Mesangial cell (primary cell): ENCODE data around the gene NDC80. TPM values are rescaled to one million over a fixed set of nuclear protein-coding genes. Genes with fewer than 3 reads are reported as not detected.

Source experiments
- total RNA-seq: library from RNA; depleted of rRNA; stranded (reverse); fragments of >200 nt; gene quantifications from 2 replicates; pipeline ENCODE4 v1.2.3, GENCODE V29; 2015

NDC80 gene
- total RNA-seq, result 1.0 and 33.2 TPM in 2 replicates

DNA sequence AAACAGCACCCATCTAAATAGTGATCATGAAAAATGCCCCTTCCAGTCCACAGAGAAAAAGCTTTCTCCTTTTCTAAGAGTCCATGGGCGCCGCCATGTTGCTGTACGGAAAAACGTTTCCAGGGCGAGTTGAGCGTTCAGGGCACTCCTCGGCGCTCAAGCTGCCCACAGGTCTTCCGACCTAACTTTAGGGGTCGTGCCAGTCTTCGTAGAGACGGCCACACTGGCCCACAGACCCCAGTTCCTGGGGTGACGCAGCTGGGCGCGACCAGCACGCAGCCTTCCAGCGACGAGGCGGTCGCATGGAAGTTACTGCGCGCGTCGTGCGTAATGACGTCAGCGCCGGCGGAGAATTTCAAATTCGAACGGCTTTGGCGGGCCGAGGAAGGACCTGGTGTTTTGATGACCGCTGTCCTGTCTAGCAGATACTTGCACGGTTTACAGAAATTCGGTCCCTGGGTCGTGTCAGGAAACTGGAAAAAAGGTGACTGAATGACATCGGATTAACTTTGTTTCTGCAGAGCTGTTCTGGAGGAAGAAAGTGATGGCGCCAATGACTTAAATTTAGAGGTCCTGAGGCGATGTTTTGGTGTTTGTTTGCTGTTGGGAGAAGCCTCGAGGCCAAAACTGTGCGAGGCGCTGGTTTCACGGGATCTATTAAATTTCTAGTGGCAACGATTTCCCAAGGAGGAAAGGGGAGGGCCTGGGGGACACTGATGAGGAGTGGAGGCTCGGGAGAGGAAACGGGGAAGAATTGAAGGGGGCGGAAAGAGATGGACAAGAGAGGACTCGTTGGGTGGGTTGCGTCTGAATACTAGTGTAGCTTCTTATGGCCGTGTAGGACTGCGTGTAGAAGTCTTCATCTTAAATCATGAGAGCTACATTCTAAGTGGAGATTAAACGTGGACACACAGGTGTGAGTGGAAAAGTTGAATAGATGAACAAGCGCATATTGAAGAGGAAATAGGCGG is at the start of gene NDC80, which contains the start of gene METTL4:
NDC80 (plus strand) TSS at position 358 of the 971 bp plus-strand sequence. CDS start 1,429 bp downstream, outside the sequence.
METTL4 (minus strand) TSS at position 306 of the 971 bp plus-strand sequence. CDS start 4,289 bp downstream, outside the sequence.

DNA sequence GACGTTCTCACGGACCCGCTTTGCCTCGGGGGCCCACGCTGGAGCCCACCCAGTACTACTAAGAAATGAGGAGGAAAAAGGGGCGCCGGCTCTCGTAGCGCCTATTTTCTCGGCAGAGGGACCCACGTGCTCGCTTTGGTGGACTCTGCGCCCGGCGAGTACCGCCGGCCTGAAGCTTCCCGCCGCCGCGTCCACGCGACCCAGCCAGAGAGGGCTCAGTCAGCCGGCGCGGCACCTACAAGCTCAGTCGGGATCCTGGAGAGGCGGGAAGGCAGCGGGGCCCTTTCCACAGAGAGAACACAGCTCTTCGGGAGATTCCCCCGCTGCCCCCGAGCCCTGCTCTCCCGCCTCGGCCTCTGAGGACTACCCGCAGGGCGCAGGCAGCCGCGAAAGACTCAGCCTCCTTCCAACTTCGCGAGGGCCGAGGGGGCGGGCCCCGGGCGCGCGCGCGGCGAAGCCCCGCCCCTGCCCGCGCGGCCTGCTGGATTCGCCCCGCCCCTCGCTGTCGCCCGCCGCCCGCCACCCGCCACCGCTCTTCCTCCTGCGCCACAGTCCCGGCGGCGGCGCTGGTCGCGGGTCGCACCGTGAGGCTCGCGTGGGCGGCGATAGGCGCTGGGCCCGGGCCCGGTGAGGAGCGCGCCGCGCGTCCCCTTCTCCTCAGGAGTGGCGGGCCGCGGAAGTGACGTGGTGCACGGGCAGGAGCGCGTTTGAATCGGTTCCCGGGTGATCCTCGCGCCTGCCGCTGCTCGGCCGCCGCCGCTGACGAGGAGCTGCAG is 84.0 kb downstream of the NDC80 start, which contains the start of gene SMCHD1:
SMCHD1 (plus strand) TSS at position 549 of the 776 bp plus-strand sequence. CDS start 350 bp downstream, outside the sequence.

Other genes starting within 250 kb of the NDC80 start
- gene METTL4, start 52 bp upstream of the NDC80 start, total RNA-seq, result 4.9 and 9.3 TPM in 2 replicates
- gene SMCHD1, start 84.2 kb downstream of the NDC80 start, total RNA-seq, result 17.5 and 34.1 TPM in 2 replicates